DMS 273 (cell line): ENCODE results near the gene OR2Y1.
"Not testable (repeated sequence)": the region's sequence is repeated elsewhere in the genome, so short reads cannot be mapped to it uniquely, and the experiment has no call there.

ENCODE experiments used
- DNase-seq: peaks from one replicate; lab custom pipeline; 2025; ENCODE audit not compliant: unreplicated experiment; lab: John Stamatoyannopoulos, UW

OR2Y1 gene, protein sequence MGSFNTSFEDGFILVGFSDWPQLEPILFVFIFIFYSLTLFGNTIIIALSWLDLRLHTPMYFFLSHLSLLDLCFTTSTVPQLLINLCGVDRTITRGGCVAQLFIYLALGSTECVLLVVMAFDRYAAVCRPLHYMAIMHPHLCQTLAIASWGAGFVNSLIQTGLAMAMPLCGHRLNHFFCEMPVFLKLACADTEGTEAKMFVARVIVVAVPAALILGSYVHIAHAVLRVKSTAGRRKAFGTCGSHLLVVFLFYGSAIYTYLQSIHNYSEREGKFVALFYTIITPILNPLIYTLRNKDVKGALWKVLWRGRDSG

DNA sequence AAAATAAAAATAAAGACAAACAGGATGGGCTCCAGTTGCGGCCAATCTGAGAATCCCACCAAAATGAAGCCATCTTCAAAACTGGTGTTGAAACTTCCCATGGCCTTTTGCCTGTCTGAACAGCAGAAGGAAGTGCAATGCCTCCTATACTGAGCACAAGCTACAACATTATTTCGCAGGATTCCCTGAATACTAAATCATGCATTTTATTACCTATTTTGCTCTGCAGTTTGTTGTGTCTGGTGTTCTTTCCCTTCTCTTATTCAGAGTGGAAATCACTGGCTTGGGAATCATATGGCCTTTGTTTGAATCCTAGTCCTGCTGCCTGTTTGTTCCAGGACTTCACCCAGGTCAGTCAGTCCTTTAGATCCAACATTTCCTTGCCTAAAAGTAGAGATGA, at the start of gene OR2Y1:
Gene OR2Y1, minus strand, starts transcription at position 101 of the 400 bp plus-strand sequence. Its CDS starts 0 bp downstream, at position 101.
- DNase-seq = no peak

DNA sequence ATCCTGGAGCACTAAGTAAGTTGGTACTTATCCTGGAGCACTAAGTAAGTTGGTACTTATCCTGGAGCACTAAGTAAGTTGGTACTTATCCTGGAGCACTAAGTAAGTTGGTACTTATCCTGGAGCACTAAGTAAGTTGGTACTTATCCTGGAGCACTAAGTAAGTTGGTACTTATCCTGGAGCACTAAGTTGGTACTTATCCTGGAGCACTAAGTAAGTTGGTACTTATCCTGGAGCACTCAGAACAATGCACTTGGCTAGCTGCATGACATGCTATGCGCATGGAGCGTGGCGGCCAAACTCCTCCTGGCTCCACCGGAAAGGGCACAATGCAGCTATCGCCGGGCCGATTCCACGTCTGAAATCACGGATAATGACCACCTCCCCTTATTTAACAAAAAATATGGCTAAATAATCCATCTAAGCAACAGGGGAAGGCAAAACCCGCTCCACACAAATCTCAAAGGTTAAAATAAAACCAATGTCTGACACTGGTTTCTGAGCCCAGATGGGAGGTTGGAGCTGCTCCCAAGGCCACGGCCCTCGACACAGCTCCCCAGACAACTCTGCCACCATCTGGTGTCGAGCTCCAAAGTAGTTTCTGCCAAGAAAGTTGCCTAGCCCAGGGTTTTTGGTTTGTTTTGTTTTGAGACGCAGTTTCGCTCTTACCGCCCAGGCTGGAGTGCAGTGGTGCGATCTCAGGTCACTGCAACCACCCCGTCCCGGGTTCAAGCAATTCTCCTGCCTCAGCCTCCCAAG, 49.0 kb upstream of the OR2Y1 start:
- DNase-seq = peak; percentile 92

DNA sequence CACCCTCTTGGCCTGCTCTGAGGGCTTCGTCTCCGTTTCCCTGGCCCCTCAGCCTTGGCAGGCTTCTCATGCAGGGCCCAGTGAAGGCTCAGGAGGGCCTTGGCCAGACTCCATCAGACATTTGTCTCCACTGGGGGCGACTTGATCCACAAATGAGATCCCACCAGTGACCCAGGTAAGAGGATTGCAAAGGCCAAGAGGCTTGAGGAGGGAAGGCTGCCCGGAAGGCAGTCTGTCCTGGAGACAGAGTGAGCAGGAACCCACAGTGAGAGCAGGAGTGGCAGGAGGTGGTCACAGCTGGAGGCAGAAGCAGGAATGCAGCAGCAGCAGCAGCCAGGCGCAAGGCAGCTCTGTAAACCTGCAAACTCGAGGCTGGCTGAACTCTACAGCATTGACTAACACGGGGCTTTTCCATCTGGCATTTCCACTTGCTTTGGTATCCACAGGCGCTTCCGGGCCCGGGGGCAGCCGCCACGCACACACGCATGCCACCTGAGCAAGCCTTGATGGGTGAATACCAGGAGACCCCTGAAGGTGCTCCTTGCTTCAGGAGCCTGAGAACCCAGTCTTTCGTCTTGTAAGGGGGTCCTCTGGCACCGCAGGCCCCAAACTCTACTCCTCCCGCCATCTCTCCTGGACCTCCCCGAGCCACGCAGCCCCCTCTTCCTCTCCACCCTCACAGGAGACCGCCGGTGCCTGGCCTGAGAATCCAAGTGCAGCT, 48.0 kb upstream of the OR2Y1 start:
- DNase-seq = peak; percentile 80

DNA sequence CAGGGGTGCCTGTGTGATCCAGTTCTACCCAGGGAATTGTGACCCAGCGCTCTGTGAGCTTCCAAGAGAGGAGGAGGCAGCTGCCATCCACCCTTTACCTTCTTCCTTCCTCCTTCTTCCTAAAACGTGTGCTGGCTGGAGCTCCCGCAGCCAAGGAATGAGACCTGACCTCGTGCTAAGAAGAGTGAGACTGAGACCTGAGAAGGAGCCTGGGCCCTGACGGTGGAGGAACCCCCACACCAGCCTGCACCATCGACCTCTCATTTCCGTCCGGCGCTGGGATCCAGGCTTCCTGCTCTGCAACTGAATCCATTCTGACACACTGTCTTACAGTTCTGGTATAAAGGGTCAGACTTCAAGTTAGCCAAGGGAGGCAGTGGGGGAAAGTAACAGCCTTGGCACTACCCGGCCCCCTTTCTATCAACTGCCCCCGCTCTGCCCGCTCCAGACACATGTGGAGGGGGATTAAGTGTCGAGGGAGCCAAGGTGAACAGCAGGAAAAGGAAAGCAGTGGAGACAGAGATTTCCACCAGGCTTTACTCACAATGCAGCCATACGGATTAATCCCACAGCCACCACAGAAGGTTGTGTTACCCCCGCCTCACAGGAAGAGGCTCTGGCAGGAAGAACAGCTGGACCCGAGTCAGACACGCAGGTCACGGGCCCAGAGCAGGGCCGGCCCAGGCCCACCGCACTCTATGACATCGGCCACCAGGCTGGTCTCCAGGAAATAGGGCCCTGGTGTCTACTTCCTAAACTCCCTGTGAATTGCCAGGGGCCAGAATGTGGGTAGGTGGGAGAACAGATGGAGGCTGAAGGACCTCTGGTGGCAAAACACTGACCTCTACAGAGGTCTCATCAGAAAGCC, 46.9 kb upstream of the OR2Y1 start:
- no peak for DNase-seq

DNA sequence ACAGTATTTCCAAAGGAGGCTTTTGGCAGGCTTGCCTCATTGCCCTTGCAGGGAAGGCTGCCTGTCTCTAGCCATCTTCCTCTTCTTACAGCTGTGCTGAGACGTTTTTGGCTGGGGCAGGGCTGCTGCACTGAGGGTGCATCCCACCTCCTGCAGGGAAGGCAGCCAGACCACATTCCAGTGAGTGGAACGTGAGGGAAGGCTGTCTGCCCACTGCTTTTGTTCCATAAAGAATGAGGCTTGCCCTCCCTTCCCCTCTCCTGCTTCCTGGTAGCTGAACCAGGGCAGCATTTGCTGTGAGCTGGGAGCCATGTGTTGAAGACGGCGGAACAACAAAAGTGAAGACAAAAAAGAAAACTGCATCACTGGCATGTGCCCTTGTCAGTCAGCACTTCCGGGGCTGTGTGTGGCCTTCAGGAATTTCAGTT, 46.0 kb upstream of the OR2Y1 start:
- no peak for DNase-seq

DNA sequence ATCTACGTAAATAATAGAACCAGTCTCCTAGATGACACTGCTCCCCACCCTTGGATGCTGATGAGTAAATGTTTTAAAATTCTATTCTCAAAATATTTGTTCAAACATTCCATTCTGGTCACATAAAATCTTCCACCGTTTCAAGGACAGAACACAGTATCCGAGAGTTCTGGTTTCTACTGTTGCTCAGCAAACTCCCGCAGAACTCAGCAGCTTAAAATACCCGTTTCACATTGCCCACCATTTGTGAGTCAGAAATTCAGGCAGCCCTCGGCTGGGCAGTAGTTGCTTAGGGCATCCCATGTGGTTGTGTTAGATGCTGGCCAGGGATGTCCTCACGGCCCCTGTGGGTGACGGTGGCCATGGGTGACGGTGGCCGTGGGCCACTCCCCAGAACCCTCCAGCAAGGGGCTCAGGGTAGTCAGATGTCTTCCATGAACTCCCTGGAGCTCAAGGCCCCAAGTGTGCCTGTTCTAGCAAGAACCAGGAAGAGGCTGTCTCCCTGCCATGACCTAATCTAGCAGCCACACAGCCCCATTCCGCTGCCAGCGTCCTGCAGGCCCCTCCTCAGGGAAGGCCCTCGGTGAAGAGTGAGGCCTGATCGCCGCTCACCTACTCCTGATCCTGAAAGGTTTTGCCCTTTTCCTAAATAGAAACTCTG, 45.4 kb upstream of the OR2Y1 start:
- DNase-seq = no peak

DNA sequence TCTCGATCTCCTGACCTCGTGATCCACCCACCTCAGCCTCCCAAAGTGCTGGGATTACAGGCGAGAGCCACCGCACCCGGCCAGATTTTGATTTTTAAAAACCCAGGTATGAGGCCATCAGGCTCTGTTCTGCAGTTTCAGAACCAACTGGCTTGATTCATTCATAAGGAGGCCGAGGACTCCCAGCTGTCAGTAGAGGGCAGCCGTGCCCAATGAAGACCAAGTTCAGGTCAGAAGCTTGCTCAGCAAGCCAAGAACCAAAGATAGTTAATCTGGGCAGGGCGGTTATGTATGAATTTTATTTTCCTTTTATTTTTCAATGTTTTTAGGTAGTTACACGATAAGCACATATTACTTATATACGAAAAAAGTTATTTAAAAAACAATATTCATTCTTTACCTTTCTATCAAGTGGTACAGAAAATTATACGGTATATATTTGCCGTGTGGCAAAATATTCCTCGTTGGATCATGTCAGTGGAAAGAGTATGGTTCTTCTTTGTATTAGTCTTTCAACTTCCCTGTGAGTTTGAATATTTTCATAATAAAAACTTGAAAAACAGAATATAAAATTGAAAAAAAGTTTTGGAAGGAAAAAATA, 44.7 kb upstream of the OR2Y1 start:
- peak; percentile 84 for DNase-seq

DNA sequence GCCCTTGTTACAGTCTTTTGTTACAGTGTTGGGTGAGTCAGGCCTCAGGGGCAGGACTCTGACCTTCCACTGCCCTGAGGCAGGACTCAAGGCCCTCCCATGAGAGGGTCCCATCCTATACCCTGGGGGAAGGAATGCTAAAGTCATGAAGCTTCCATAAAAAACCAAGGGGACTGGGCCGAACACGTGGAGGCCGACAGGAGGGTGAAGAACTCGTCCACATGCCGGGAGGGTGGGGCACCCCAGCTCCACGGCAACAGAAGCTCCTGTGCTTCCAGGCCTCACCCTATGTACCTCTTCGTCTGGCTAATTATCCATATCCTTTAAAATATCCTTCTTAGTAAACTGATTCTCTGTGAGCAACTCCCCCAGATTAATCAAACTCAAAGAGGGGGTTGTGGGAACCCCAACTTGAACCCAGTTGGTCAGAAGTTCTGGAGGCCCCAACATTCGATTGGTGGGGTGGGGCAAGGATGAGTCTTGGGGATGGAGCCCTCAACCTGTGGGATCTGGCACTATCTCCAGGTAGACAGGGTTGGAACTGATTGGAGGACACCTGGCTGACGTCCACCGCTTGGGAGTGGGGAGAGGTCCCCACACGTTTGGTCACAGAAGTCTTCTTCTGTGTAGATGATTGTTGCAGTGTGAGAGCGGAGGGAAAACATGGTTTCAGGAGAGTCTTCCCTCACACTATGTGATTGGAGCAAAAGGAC, 43.6 kb upstream of the OR2Y1 start:
- DNase-seq = no peak

DNA sequence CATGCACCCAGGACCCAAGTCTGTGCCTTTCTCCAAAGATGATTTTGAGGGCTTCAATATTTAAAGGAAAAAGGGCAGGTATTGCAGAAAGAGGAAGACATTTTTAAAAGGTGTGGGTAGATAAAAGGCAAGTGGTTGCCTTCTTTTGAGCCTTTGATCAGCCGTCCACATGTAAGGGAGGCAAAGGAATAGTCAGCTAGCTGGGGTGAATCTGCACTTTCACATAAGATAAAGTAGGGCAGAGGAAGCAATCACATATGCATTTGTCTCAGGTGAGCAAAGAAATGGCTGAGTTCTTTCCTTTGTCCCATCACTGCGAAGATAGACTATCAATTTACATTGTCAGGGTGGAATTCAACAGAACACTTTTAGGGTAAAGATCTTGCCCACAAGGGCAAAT, 42.9 kb upstream of the OR2Y1 start:
- no peak for DNase-seq

DNA sequence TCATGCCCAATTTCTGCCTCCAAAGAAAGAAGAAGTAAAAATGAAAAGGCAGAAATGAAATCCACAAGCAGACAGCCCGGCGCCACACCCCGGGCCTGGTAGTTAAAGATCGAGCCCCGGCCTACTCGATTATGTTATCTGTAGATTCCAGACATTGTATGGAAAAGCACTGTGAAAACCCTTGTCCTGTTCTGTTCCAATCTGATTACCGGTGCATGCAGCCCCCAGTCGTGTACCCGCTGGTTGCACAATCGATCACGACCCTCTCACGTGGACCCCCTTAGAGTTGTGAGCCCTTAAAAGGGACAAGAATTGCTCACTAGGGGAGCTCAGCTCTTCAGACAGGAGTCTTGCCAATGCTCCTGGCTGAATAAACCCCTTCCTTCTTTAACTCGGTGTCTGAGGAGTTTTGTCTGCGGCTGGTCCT, 42.1 kb upstream of the OR2Y1 start:
- DNase-seq = not testable (repeated sequence)

DNA sequence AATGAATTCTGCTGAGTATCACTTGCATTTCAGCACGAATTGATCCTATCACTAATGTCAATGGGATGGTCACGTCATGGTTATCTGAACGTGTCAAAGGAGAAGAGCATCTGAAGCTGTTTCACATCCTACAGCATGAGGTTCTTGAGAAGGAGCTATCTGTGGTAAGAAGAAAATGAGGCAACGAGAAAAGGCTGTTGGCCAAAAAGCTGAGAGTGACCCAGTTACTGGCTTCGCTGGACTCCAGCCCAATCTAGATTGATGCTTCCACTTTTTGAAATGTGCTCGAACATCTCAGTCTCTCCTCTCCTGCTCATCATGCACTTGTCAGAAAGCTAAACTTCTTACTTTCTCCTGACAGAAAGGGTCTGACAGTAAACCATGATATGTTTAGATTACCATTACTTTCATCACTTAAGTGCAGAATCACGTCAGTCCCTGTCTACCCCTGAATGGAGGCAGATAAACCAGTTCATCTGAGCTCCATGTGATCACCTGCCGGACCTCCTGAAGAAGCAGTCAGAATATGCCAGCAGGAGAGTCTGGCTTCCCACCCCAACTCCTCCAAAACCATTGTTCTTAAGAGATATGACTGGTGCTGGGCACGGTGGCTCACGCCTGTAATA, 40.2 kb upstream of the OR2Y1 start:
- no peak for DNase-seq

DNA sequence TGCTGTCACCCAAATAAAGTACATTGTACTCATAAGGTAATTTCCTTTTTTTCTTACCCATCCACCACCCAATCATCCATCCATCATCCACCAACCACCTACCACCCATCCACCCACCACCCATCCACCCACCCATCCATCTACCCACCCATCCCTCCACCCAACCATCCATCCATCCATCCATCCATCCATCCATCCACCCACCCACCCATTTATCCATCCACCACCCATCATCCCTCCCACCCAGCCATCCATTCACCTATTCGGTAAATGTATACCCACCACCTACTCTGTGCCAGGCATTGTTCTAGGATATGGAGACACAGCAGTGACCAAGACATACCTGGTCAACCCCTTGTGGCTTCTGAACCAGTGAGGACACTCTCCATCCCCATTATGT, 37.6 kb upstream of the OR2Y1 start:
- no peak for DNase-seq

DNA sequence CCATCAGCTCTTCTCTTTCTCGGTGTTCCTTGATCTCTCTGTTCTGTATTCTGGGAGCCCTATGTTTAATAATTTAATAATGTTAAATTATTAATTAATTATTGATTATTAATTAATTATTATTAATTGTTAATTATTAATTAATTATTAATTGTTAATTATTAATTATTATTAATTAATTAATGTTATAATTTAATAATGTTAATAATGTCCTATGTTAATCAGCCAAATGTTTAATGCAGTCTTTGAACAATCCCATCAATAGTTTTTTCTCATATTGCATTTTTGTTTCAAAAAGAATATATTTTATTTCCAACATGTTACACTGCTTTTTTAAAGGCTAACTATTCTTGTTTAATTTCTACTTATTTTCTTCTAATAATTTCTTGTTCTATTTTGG, 36.5 kb upstream of the OR2Y1 start:
- no peak for DNase-seq

DNA sequence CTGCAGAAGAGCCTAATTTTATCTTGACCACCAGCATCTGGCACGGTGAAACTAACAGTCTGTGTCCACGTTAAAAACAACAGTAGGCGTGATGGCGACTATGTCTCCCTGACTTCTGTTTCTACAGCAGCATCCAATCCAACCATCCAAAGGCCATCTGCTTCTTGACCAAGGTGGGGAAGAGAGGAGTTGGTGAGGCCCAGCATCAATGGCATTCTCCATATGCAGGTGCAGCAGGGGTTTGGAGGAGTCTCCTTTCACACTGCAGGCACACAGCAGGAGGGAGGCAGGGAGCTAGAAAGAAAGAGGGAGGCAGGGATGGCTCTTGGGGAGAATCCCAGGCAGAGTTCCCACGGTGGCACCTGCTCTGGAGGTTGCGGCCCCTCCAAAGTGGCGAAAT, 35.8 kb upstream of the OR2Y1 start:
- DNase-seq = no peak

DNA sequence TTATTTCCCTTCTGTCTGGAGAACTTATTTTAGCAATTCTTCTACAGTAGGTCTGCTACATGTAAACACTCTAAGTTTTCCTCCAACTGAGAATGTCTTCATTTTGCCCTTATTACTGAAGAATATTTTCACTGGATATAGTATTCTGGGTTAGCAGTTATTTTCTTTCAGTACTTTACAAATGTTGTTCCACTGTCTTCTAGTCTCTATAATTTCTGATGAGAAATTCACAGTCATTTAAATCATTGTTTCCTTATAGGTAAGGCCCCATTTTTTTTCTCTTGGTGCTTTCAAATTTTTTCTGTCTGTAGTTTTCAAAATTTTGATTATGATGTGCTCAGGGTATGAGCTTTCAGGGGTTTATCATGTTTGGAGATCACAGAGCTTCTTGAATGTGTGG, 32.0 kb upstream of the OR2Y1 start:
- DNase-seq = no peak

DNA sequence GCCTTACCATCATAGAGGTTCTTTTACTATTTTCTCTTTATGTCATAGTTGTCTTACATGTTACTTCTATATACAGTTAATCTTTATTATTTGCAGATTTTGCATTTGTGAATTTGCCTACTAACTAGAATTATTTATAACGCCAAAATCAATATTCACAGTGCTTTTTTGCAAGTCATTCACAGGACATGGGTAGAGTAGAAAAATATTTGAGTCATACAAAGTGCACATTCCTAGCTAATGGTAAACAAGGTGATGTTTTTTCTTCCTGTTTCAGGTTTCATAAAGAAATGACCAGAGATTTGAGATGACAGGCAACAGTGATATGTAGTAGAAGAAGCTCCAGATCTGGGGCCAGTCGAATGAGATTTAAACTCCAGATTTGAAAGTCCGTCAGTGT, 30.0 kb upstream of the OR2Y1 start:
- no peak for DNase-seq

DNA sequence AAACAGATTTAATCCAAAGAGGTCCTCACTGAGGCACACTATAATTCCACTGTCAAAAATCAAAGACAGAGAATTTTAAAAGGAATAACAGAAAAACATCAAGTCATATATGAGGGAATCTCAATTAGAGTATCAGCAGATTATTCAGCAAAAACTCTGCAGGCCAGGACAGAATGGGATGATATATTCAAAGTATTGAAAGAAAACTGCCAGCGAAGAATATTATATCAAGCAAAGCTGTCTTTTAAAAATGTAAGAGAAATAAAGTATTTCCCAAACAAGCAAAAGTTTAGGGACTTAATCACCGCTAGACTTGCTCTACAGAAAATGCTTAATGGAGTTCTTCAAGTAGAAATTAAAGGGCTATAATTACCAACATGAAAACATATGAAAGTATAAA, 15.7 kb upstream of the OR2Y1 start:
- no peak for DNase-seq

DNA sequence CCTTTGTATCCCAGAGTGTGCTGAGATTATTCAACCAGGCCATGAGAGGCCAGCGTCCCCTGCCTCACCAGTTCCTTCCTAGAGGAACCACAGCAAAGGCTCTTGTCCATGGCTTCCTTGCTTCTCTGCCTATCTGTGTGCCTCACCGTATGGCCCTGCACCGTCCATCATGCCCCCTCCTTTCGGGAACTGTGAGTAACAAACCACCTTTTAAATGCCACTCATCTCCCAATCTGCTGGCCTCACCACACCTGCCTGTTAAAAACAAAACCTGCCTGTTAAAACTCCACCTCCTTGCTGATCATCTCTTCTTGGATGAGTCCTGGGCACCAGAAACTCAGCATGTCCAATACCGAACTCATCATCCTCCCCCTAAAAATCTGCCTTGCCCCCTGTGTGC, 4.4 kb upstream of the OR2Y1 start:
- no peak for DNase-seq

DNA sequence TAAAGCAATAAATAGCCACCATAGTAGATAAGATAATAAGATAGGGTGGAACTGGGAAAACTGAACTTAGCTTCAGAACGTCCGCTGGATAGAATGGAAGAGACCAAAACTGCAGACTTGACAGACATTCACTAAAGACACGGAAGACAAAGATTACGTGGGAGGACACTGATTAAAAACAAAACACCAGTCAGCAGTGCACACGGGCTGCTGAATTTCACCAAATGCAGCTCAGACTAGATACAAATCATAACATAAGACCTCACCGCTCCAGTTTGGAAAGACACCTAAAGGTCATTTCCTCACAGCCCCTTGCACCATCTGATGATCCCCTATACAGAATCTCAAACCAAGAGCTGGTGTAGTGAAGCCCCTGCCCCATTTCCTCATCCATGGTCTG, 2.9 kb upstream of the OR2Y1 start:
- no peak for DNase-seq
